Glomerular visceral epithelial cell (primary cell): ENCODE measurements around the gene GMNN.
"Not testable (repeated sequence)": the region's sequence is repeated elsewhere in the genome, so short reads cannot be mapped to it uniquely, and the experiment has no call there.

Experiments used
- DNase-seq: peaks from one replicate; pipeline ENCODE4 v3.0.0-alpha.2; 2016; ENCODE audit errors: extremely low spot score

The GMNN gene

GRCh38 chr6:24761193-24761835, 13.4 kb upstream of the GMNN start:
- no peak for DNase-seq

- no peak for DNase-seq
Measured at GRCh38 chr6:24761851-24762250, 12.9 kb upstream of the GMNN start.

- no peak for DNase-seq
Measured at GRCh38 chr6:24763578-24763977, 11.2 kb upstream of the GMNN start.

DNA sequence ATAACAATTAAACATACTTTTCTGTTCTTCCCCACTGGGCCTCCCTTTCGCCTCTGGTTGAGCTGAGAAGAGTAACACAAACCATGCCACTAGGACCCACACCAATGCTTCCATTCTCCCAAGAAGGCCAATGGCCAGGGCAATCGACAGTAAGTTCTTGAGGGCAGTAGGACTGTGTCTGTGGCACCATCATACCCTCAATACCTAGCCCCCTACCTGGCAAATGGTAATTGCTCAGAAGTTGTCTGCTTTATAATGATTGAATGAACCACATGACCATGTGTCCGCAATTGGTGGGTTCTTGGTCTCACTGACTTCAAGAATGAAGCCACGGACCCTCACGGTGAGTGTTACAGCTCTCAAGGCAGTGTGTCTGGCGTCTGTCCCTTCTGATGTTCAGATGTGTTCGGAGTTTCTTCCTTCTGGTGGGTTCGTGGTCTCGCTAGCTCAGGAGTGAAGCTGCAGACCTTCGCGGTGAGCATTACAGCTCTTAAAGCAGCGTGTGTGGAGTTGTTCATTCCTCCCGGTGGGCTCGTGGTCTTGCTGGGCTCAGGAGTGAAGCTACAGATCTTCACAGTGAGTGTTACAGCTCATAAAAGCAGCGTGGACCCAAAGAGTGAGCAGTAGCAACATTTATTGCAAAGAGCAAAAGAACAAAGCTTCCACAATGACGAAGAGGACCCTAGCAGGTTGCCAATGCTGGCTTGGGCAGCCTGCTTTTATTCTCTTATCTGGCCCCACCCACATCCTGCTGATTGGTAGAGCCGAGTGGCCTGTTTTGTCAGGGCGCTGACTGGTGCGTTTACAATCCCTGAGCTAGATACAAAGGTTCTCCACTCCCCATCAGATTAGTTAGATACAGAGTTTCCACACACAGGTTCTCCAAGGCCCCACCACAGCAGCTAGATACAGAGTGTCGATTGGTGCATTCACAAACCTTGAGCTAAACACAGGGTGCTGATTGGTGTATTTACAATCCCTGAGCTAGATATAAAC, 9.6 kb upstream of the GMNN start:
- not testable (repeated sequence) for DNase-seq

DNA sequence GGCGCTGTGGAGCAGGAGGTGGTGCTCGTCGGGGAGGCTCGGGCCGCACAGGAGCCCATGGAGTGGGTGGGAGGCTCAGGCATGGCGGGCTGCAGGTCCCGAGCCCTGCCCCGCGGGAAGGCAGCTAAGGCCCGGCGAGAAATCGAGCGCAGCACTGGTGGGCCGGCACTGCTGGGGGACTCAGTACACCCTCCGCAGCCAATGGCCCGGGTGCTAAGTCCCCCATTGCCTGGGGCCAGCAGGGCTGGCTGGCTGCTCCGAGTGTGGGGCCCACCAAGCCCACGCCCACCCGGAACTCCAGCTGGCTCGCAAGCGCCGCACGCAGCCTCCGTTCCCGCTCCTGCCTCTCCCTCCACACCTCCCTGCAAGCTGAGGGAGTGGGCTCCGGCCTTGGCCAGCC, 8.8 kb upstream of the GMNN start:
- DNase-seq = not testable (repeated sequence)

DNA sequence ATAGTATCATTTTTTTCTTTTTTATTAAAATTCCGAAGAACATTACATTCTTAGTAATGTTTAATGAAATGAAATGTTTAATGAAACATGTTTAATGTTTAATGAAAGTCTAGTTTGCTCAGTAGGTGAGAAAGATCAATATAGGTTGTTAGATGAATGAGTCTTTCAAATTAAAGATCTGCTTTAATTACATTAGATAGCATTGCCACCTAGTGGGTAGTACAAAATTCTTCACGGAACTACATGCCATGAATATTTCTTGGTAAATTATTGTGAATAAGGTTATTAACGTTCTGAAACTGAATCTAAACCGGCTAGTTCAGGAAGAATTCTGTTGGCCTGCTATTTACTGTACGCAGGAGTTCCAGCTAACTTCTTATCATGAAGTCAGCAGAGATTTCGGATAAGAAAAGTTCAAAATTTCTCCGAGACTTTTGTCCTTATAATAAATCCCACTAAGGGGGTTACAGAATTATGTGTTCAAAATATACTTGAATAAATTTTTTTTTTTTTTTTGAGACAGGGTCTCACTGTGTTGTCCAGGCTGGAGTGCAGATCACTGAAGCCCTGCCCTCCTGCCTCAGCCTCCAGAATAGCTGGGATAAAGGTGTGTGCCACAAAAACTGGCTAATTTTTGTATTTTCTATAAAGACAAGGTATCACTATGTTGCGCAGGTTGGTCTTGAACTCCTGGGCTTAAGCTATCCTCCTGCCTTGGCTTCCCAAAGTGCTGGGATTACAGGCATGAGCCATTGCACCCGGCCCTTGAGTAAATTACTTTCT, 7.9 kb upstream of the GMNN start:
- peak; percentile 27 for DNase-seq

- no peak for DNase-seq
Measured at GRCh38 chr6:24768361-24768760, 6.4 kb upstream of the GMNN start.

GRCh38 chr6:24775520-24776058, 852 bp downstream of the GMNN start:
- peak; percentile 41 for DNase-seq

DNA sequence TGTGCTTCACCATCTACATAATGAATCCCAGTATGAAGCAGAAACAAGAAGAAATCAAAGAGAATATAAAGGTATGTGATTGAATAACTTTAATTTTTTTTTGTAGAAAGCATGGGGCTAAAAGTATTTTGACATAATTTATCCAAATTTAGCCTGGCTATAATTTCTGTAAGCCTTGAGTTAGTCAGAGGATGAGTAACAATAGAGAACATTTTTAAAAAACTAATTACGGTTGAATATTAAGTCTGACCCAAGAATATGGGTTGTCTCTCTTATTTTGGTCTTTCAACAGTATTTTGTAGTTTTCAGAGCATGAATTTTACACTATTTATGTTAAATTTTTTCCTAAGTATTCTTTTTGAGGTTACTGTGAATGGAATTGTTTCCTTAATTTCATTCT, 2.5 kb downstream of the GMNN start:
- DNase-seq = no peak

- no peak for DNase-seq
Measured at GRCh38 chr6:24778121-24778520, 3.4 kb downstream of the GMNN start.

DNA sequence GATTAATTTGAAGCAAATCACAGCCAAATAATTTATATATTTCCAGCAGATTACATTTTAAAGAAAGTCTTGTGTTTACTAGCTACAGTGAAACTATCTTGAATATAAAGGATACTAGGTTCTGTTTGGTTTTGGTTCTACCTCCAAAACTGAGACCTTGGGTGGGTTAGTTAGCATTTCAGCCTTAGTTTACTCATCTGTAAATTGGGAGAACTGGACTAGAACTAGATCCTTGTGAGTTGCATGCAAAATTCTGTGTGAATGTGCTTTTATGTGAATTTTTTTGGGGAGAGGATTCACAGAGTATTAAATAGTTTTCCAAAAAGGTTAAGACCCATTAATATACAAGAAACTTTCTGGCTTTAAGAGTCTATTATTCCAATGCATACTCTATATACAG, 4.1 kb downstream of the GMNN start:
- no peak for DNase-seq

GRCh38 chr6:24779416-24780016, 4.8 kb downstream of the GMNN start:
- DNase-seq = no peak

GRCh38 chr6:24780206-24780605, 5.5 kb downstream of the GMNN start:
- peak; percentile 49 for DNase-seq

DNA sequence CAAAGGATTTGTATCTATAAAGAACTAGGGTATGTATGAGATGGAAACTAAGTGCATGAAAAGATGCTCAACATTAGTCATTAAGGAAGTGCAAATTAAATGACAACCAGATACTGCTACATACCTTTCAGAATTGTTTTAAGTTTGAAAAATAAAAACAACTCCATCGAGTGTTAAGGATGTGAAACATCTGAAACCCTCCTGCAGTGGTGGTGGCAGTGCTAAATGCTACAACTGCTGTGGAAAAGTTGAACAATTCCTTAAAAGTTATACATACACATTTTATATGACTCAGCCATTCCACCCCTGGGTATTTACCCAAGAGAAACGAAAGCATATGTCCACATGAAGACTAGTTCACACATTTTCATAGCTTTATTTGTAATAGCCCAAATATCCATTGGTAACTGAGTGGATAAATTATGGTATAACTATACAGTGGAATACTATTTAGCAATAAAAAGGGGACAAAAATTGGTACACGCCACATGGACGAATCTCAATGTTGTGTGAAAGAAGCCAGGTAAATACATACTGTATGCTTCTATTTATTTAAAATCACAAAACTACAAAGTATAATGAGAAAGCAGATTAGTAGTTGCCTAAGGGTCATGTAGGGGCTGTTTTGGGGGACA, 13.4 kb downstream of the GMNN start:
- no peak for DNase-seq

DNA sequence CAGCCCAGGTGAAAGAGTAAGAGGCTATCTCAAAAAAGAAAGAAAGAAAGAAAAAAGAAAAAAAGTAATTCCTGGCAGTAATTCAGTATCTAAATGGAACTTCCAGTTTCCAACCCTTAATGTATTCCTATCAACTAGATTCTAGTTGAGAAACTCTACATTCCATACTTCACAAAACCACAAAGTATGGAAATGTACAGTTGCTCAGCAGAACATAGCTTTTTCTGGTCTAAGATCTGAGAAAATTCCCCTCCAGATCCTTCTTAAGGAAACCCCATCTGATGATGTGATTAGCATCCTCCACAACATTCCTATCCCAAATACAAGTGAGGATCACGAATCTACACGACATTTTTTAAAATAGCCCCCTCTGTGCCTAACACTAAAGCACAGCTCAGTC, 20.4 kb downstream of the GMNN start:
- DNase-seq = no peak

- DNase-seq = peak; percentile 13
Measured at GRCh38 chr6:24796616-24797290, 22.0 kb downstream of the GMNN start.

DNA sequence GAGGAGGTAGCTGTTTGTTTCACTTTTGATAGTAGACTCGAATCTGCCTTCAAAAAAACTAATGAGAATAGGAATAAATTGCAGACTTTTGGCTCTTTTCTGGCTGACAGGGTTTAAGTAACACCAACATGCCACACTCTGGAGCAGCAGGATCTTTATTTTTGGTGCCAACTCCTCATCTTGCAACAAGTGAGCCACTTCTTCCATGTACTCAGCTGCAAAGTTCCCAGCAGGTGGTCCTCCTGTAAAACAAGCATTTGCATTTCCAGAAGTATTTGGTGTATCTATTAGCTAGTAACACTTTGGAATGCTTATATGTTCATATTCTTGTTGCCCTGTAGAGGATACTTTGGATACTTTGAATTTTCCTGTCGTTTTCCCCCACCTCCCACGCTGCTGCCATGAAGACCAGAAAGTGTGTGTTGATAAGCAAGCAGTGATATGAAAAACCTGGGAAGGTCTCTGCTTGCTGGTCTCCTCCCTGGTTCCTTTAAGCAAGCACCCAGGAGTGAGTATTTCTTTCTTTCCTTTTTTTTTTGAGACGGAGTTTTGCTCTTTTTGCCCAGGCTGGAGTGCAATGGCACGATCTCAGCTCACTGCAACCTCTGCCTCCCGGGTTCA, 23.0 kb downstream of the GMNN start:
- no peak for DNase-seq

DNA sequence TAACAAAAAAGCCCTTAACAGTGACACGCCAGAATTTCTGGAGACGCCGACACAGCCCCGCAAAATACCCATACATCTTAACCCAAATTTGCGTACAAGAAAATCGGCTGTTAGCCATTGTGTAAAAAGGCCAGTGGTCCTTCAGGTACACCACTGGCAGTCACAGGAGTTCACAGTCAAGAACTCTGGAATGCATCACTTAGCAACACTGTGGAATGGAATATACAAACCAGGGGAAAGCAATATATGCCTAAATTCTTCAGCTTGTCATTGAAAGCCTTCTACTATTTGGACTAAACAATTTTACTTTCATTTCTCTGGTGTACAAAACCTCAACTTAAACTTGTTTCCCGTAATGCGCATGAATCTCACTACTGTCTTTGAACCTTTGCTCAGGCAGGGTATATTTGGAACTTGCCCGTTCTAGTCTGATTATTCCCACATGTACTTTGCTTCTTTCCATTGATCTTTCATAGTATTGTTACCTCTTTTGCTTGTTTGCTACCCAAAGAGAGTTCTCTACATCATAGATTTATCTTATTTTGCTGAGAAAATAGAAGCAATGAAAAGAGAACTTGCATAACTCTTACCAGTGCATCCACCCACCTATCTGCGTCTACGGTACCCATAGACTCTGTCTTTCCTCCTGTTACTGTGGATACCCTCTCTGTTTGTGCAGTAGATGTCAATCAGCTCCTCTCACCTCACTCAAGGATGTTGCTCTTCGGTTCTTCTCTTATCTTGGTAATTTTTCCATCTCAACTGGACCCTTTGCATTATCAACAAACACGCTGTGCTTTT, 24.2 kb downstream of the GMNN start, which contains the start of gene ARMH2:
TSS of gene ARMH2 (minus strand) at position 178 of the 801 bp plus-strand sequence. CDS start at position 118, 60 bp downstream.
- DNase-seq = no peak

- DNase-seq = no peak
Measured at GRCh38 chr6:24799541-24799915, 24.8 kb downstream of the GMNN start.
